ENCODE data around the gene DCLK3. TPM values are rescaled to one million over a fixed set of nuclear protein-coding genes. Genes with fewer than 3 reads are reported as not detected.

Gene DCLK3
- total RNA-seq, 1 donor from 2014 or later, result not detected

GRCh38 chr3:36736301-36736700 is 28.1 kb downstream of the DCLK3 start:
- peaks cover 4% of the 10 kb centered on the region for H3K4me1 ChIP-seq
- TF ChIP-seq CTCF (IDR thresholded peaks at IDR 0.05), result no peak
- no peak overlapping the region for H3K4me3 ChIP-seq
- H3K9me3 ChIP-seq, result no peaks in the 10 kb centered on the region
- ATAC-seq (no peak), DNase-seq (no peak)
- no peaks in the 10 kb centered on the region for H3K36me3 ChIP-seq
- intact Hi-C loops (cut with DNase I), result loop anchor here (10.0 kb wide), 1 partner anchor 218 kb away; no protein-coding TSS in a partner anchor
- H3K27ac ChIP-seq, result no peak overlapping the region
- no peaks in the 10 kb centered on the region for H3K27me3 ChIP-seq

GRCh38 chr3:36734742-36735141 is 29.6 kb downstream of the DCLK3 start:
- no peak for TF ChIP-seq CTCF (IDR thresholded peaks at IDR 0.05)
- Histone ChIP-seq H3K36me3 (no peaks in the 10 kb centered on the region), H3K9me3 (no peaks in the 10 kb centered on the region), H3K27me3 (no peaks in the 10 kb centered on the region), H3K4me3 (no peak overlapping the region), H3K4me1 (peaks cover 4% of the 10 kb centered on the region), H3K27ac (no peak overlapping the region)
- intact Hi-C loops (cut with DNase I), result loop anchor here (10.0 kb wide), 1 partner anchor 220 kb away; no protein-coding TSS in a partner anchor
- DNase-seq (no peak), ATAC-seq (no peak)

GRCh38 chr3:36733723-36734122 is 30.6 kb downstream of the DCLK3 start:
- no peak for DNase-seq
- H3K27ac ChIP-seq, result no peak overlapping the region
- H3K36me3 ChIP-seq, result no peaks in the 10 kb centered on the region
- H3K4me1 ChIP-seq, result peaks cover 4% of the 10 kb centered on the region
- no peak for TF ChIP-seq CTCF (IDR thresholded peaks at IDR 0.05)
- ATAC-seq, result no peak
- no peak overlapping the region for H3K4me3 ChIP-seq
- intact Hi-C loops (cut with DNase I), result loop anchor here (10.0 kb wide), 1 partner anchor 221 kb away; no protein-coding TSS in a partner anchor
- H3K9me3 ChIP-seq, result no peaks in the 10 kb centered on the region
- H3K27me3 ChIP-seq, result no peaks in the 10 kb centered on the region

GRCh38 chr3:36733162-36733696 is 31.1 kb downstream of the DCLK3 start:
- no peak overlapping the region for H3K27ac ChIP-seq
- intact Hi-C loops (cut with DNase I), result loop anchor here (10.0 kb wide), 1 partner anchor 222 kb away; no protein-coding TSS in a partner anchor
- H3K4me1 ChIP-seq, result peaks cover 4% of the 10 kb centered on the region
- no peak overlapping the region for H3K4me3 ChIP-seq
- no peaks in the 10 kb centered on the region for H3K27me3 ChIP-seq
- DNase-seq (no peak), ATAC-seq (no peak)
- no peaks in the 10 kb centered on the region for H3K9me3 ChIP-seq
- TF ChIP-seq CTCF (IDR thresholded peaks at IDR 0.05), result no peak
- no peaks in the 10 kb centered on the region for H3K36me3 ChIP-seq

- Histone ChIP-seq H3K9me3 (no peaks in the 10 kb centered on the region), H3K36me3 (no peaks in the 10 kb centered on the region), H3K4me1 (peaks cover 4% of the 10 kb centered on the region), H3K4me3 (no peak overlapping the region), H3K27ac (no peak overlapping the region), H3K27me3 (no peaks in the 10 kb centered on the region)
- DNase-seq (no peak), ATAC-seq (no peak)
- no peak for TF ChIP-seq CTCF (IDR thresholded peaks at IDR 0.05)
- intact Hi-C loops (cut with DNase I), result loop anchor here (10.0 kb wide), 1 partner anchor 224 kb away; no protein-coding TSS in a partner anchor
These were observed 33.4 kb downstream of the DCLK3 start for GRCh38 chr3:36730966-36731365.

Data from upper lobe of right lung (tissue), 1 donor.